OCI-LY1 (cell line): ENCODE results near the gene ZNF410.

Experiments used
- H2AFZ ChIP-seq: fragments of 200-600 bp; sonication (generic), shearing (Covaris generic); 2 replicates; pipeline ENCODE4 v1.6.0; 2014; ENCODE audit warnings: antibody characterized with exemption, mild to moderate bottlenecking, low read length
- H3F3A ChIP-seq: fragments of 200-600 bp; sonication (generic), shearing (Covaris generic); 2 replicates; pipeline ENCODE4 v1.6.0; 2014; ENCODE audit warnings: mild to moderate bottlenecking, antibody characterized with exemption, low read length, moderate library complexity; ENCODE audit not compliant: insufficient read depth
- H3K27ac ChIP-seq: fragments of 200-600 bp; sonication (generic); 2 replicates; pipeline ENCODE4 v1.5.1; 2014; ENCODE audit warnings: low read length, mixed run types, mild to moderate bottlenecking, low read depth; ENCODE audit not compliant: poor library complexity, severe bottlenecking
- H3K27me3 ChIP-seq: fragments of 200-600 bp; sonication (generic); 2 replicates; pipeline ENCODE4 v1.6.0; 2014; ENCODE audit warnings: antibody characterized with exemption, mild to moderate bottlenecking, low read length, moderate library complexity; ENCODE audit not compliant: insufficient read depth
- H3K36me3 ChIP-seq: fragments of 200-600 bp; sonication (generic); 2 replicates; pipeline ENCODE4 v1.6.1; 2014; ENCODE audit warnings: mild to moderate bottlenecking, antibody characterized with exemption, low read length, moderate library complexity, mixed read lengths; ENCODE audit not compliant: insufficient read depth
- H3K4me1 ChIP-seq: fragments of 200-600 bp; sonication (generic); 2 replicates; pipeline ENCODE4 v1.5.1; 2014; ENCODE audit warnings: mild to moderate bottlenecking, low read length, moderate library complexity; ENCODE audit not compliant: insufficient read depth, severe bottlenecking
- H3K4me2 ChIP-seq: fragments of 200-600 bp; sonication (generic), shearing (Covaris generic); 2 replicates; pipeline ENCODE4 v1.6.1; 2014; ENCODE audit warnings: low read length
- H3K4me3 ChIP-seq: fragments of 200-600 bp; sonication (generic); 2 replicates; pipeline ENCODE4 v1.5.1; 2014; ENCODE audit warnings: low read length, low read depth, mild to moderate bottlenecking, mixed read lengths; ENCODE audit not compliant: poor library complexity, severe bottlenecking
- H3K79me2 ChIP-seq: fragments of 200-600 bp; shearing (Covaris generic); 2 replicates; pipeline ENCODE4 v1.6.1; 2016; ENCODE audit warnings: mixed run types, low read length, mixed read lengths; ENCODE audit not compliant: insufficient read depth
- H3K9ac ChIP-seq: fragments of 200-600 bp; sonication (generic), shearing (Covaris generic); 2 replicates; pipeline ENCODE4 v1.6.1; 2014; ENCODE audit warnings: mild to moderate bottlenecking, low read length, mixed read lengths
- H3K9me2 ChIP-seq: fragments of 200-600 bp; sonication (generic), shearing (Covaris generic); 2 replicates; pipeline ENCODE4 v1.6.1; 2014; ENCODE audit warnings: low read depth, mild to moderate bottlenecking, low read length, mixed read lengths
- H3K9me3 ChIP-seq: fragments of 200-600 bp; shearing (Covaris generic); 2 replicates; pipeline ENCODE4 v1.6.1; 2014; ENCODE audit warnings: low read length, mixed read lengths
- H4K20me1 ChIP-seq: fragments of 200-600 bp; sonication (generic), shearing (Covaris generic); 2 replicates; pipeline ENCODE4 v1.6.0; 2016; ENCODE audit warnings: mild to moderate bottlenecking, low read length; ENCODE audit not compliant: insufficient read depth
- CTCF ChIP-seq: fragments of 200-600 bp; sonication (generic), shearing (Covaris generic); IDR thresholded peaks from 2 replicates; pipeline ENCODE4 v1.5.1; 2017; ENCODE audit warnings: mild to moderate bottlenecking, antibody characterized with exemption, low read length, moderate library complexity, mixed read lengths
- EZH2 ChIP-seq: fragments of 200-600 bp; sonication (generic), shearing (Covaris generic); IDR thresholded peaks from 2 replicates; pipeline ENCODE4 v1.8.0; 2017; ENCODE audit warnings: borderline replicate concordance, mixed run types, mild to moderate bottlenecking, antibody characterized with exemption, low read length, moderate library complexity, mixed read lengths

The ZNF410 gene

DNA sequence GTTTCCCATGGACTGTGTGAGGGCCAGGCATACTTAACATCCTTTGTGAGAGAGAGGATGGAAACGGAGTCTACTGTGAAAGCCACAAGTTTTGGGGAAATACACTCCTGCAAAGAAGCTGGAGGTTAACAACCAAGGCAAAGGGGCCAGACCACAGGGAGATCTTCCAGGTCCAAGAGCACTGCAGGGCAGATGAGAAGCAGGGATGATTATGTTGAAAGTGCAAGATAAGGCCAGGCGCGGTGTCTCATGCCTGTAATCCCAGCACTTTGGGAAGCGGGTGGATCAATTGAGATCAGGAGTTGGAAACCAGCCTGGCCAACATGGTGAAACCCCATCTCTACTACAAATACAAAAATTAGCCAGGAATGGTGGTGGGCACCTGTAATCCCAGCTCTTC lies 78.6 kb downstream of the ZNF410 start:
- H3K36me3 ChIP-seq: peaks cover 65% of the 10 kb centered on the region
- no peaks in the 10 kb centered on the region for H3K9me2 ChIP-seq
- no peaks in the 10 kb centered on the region for H3K4me1 ChIP-seq
- no peaks in the 10 kb centered on the region for H3K79me2 ChIP-seq
- H3K4me2 ChIP-seq: no peak overlapping the region
- no peak overlapping the region for H3K9ac ChIP-seq
- no peaks in the 10 kb centered on the region for H3K9me3 ChIP-seq
- H2AFZ ChIP-seq: no peak overlapping the region
- no peaks in the 10 kb centered on the region for H3K27me3 ChIP-seq
- no peak overlapping the region for H3K4me3 ChIP-seq
- no peaks in the 10 kb centered on the region for H4K20me1 ChIP-seq
- TF ChIP-seq EZH2 (no peak), CTCF (no peak)
- H3F3A ChIP-seq: no peaks in the 10 kb centered on the region
- H3K27ac ChIP-seq: no peak overlapping the region

DNA sequence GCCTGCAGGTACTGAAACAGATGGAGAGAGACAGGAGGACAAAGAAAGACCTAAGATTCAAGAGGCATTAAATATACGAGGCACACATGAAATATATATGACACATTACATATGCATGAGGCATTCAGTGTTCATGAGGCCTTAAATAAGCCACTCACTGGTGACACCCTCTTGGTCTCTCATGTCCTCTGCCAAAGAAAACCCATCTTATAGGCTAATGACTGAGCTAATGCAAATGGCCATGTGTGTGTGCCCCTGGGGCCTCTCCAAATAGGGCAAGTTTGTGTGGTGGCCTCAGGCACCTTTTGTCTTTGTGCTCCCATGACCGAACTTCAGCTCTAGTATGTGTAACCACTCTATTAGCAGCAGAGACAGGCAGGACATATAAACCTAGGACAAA lies 82.2 kb downstream of the ZNF410 start:
- no peak overlapping the region for H3K27ac ChIP-seq
- H3K27me3 ChIP-seq: no peaks in the 10 kb centered on the region
- no peaks in the 10 kb centered on the region for H4K20me1 ChIP-seq
- no peaks in the 10 kb centered on the region for H3K9me2 ChIP-seq
- no peaks in the 10 kb centered on the region for H3K4me1 ChIP-seq
- H3K4me3 ChIP-seq: no peak overlapping the region
- H2AFZ ChIP-seq: no peak overlapping the region
- TF ChIP-seq EZH2: no peak
- TF ChIP-seq CTCF: no peak
- no peaks in the 10 kb centered on the region for H3F3A ChIP-seq
- H3K79me2 ChIP-seq: no peaks in the 10 kb centered on the region
- no peak overlapping the region for H3K4me2 ChIP-seq
- H3K9me3 ChIP-seq: no peaks in the 10 kb centered on the region
- peaks cover 44% of the 10 kb centered on the region for H3K36me3 ChIP-seq
- no peak overlapping the region for H3K9ac ChIP-seq

DNA sequence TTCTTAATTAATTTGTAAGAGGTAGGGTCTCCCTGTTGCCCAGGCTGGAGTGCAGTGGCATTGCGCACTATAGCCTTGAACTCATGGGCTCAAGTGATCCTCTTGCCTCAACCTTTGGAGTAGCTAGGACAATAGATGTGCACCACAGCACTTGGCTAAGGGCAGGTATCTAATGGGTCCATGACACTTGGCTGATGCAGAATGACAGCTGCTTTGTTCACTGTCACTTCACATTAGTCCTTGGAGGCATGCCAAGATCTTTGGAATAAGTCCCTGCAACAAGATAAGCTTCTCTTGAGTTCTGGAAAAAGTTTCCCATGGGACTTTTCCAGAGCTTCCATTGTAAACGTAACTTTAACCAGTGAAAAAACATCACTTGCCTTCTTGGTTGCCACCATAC lies 86.8 kb downstream of the ZNF410 start:
- Histone ChIP-seq H3K9me3 (no peaks in the 10 kb centered on the region), H3K79me2 (no peaks in the 10 kb centered on the region), H3K4me2 (no peak overlapping the region), H3K27ac (no peak overlapping the region), H3K4me3 (no peak overlapping the region), H3K4me1 (no peaks in the 10 kb centered on the region), H3F3A (no peaks in the 10 kb centered on the region), H3K9ac (no peak overlapping the region), H3K27me3 (no peaks in the 10 kb centered on the region), H4K20me1 (no peaks in the 10 kb centered on the region), H3K36me3 (peaks cover 27% of the 10 kb centered on the region), H2AFZ (no peak overlapping the region), H3K9me2 (no peaks in the 10 kb centered on the region)
- no peak for TF ChIP-seq CTCF
- TF ChIP-seq EZH2: no peak
